Colon (tissue), 2 donors: ENCODE data around the gene BAHD1.

Source experiments
- FAIRE-seq: peaks from 2 replicates; lab custom pipeline; 2012; peaks lifted over from hg19 to GRCh38; lab: Jason Lieb, UNC
- donor health status: control.
- donor health status: control.

Gene BAHD1

GRCh38 chr15:40498891-40499290 is 58.1 kb downstream of the BAHD1 start:
- FAIRE-seq: no peak

GRCh38 chr15:40499931-40500330 is 59.2 kb downstream of the BAHD1 start:
- FAIRE-seq: no peak

- no peak for FAIRE-seq
These were observed 60.0 kb downstream of the BAHD1 start for GRCh38 chr15:40500568-40501330.

- FAIRE-seq: no peak
These were observed 60.7 kb downstream of the BAHD1 start for GRCh38 chr15:40501487-40501886.

- no peak for FAIRE-seq
These were observed 66.3 kb downstream of the BAHD1 start for GRCh38 chr15:40506964-40507571.

GRCh38 chr15:40508216-40508615 is 67.5 kb downstream of the BAHD1 start:
- no peak for FAIRE-seq

GRCh38 chr15:40510201-40510600 is 69.4 kb downstream of the BAHD1 start:
- FAIRE-seq: no peak

GRCh38 chr15:40511093-40511471 is 70.3 kb downstream of the BAHD1 start:
- no peak for FAIRE-seq

- FAIRE-seq: no peak
These were observed 70.8 kb downstream of the BAHD1 start for GRCh38 chr15:40511472-40512133.

GRCh38 chr15:40512440-40512839 is 71.7 kb downstream of the BAHD1 start:
- no peak for FAIRE-seq

- FAIRE-seq: no peak
These were observed 72.9 kb downstream of the BAHD1 start for GRCh38 chr15:40513609-40514008.

- FAIRE-seq: no peak
These were observed 75.6 kb downstream of the BAHD1 start for GRCh38 chr15:40516322-40516721.
